K562 (cell line): ENCODE data around the gene PLEKHM3. TPM values are rescaled to one million over a fixed set of nuclear protein-coding genes. Genes with fewer than 3 reads are reported as not detected.
A peak's percentile ranks its signal among the peaks of the same experiment; 100 is the strongest.

Experiments used
- ADNP ChIP-seq: fragments of 200-800 bp; sonication (Bioruptor generic); IDR thresholded peaks from 2 replicates; pipeline ENCODE4 v1.6.1; 2016; ENCODE audit warnings: missing genetic modification characterization, missing compliant biosample characterization
- EZH2 ChIP-seq: IDR thresholded peaks from 2 replicates; pipeline ENCODE4 v1.6.1; 2012; ENCODE audit warnings: low read depth, mild to moderate bottlenecking, inconsistent platforms, low read length, borderline replicate concordance
- HDAC8 ChIP-seq: fragments of 450-650 bp; IDR thresholded peaks from 2 replicates; pipeline ENCODE4 v1.6.1; 2016; ENCODE audit warnings: mild to moderate bottlenecking, missing genetic modification characterization, moderate library complexity, missing compliant biosample characterization
- KDM5B ChIP-seq: fragments of 200-600 bp; sonication (generic); IDR thresholded peaks from 2 replicates; pipeline ENCODE4 v1.6.1; 2012; ENCODE audit warnings: low read depth, mild to moderate bottlenecking, moderate library complexity, low read length, control low read depth, inconsistent platforms; ENCODE audit not compliant: insufficient replicate concordance
- LCOR ChIP-seq: sonication (generic); formaldehyde crosslinking; IDR thresholded peaks from 2 replicates; pipeline ENCODE4 v1.8.0; 2022; ENCODE audit warnings: mild to moderate bottlenecking, missing genetic modification reagents
- MAZ ChIP-seq, 2 experiments: fragments of 450-650 bp in 1 of 2; sonication (generic) in 1 of 2; formaldehyde crosslinking; IDR thresholded peaks in 1 of 2; conservative IDR thresholded peaks in 1 of 2; 2 replicates each; pipeline versions ENCODE4 v1.4.0 to v1.5.0; 2020; ENCODE audit warnings: mild to moderate bottlenecking in 1 of 2, missing genetic modification reagents in 1 of 2
- PML ChIP-seq: IDR thresholded peaks from 2 replicates; pipeline ENCODE4 v1.6.1; 2012; ENCODE audit warnings: low read length, inconsistent platforms
- PYGO2 ChIP-seq: fragments of 450-650 bp; IDR thresholded peaks from 2 replicates; pipeline ENCODE4 v1.6.1; 2016; ENCODE audit warnings: mild to moderate bottlenecking, missing genetic modification characterization, moderate library complexity, missing compliant biosample characterization
- SMC3 ChIP-seq: conservative IDR thresholded peaks from 2 replicates; pipeline ENCODE4 v1.6.1; 2011; ENCODE audit warnings: low read depth, low read length, improper control_type of control experiment; ENCODE audit not compliant: insufficient read depth
- TBL1XR1 ChIP-seq, 2 experiments: IDR thresholded peaks; 2 replicates each; pipeline ENCODE4 v1.6.1; 2012; ENCODE audit warnings: improper control_type of control experiment in 2 of 2, low read length in 2 of 2, mild to moderate bottlenecking in 1 of 2
- TCF3 ChIP-seq: sonication (generic); formaldehyde crosslinking; IDR thresholded peaks from 2 replicates; pipeline ENCODE4 v1.4.0; 2020; ENCODE audit warnings: mild to moderate bottlenecking, missing genetic modification reagents
- ZBED1 ChIP-seq: IDR thresholded peaks from 2 replicates; pipeline ENCODE4 v1.6.1; 2014
- ZNF143 ChIP-seq: sonication (generic); formaldehyde crosslinking; IDR thresholded peaks from 2 replicates; pipeline ENCODE4 v1.9.0; 2022; ENCODE audit warnings: mild to moderate bottlenecking, missing genetic modification reagents
- ZNF324 ChIP-seq: fragments of 250-450 bp; sonication (Bioruptor Pico); IDR thresholded peaks from 2 replicates; pipeline ENCODE4 v1.4.0; 2020; ENCODE audit warnings: mild to moderate bottlenecking
- polyA plus RNA-seq, 8 experiments: library from polyadenylated mRNA; depleted of rRNA in 4 of 8; stranded (reverse) in 5 of 8; unstranded in 3 of 8; fragments of >200 nt; fragmentation: Nextera tagmentation in 2 of 8; fragmentation: Illumina TruSeq in 1 of 8; extraction: Ambion mirVana in 2 of 8; extraction: Trizol in 1 of 8; gene quantifications; 2 replicates each; pipeline versions ENCODE4 v1.2.1 to v1.2.3, GENCODE V29; 2011 to 2014; ENCODE audit warnings: inconsistent platforms in 1 of 8, missing spikeins in 1 of 8
- total RNA-seq, 7 experiments: library from RNA; depleted of rRNA in 6 of 7; stranded (reverse); fragments of >200 nt in 6 of 7; fragmentation: Illumina TruSeq in 2 of 7; extraction: Trizol in 2 of 7; gene quantifications; 2 replicates each; pipeline versions ENCODE4 v1.2.1 to v1.2.3, GENCODE V29; 2011 to 2021; ENCODE audit warnings: low replicate concordance in 1 of 7
- TF ChIP-seq, protein P1 (sequence below): fragments of 200-800 bp; sonication (Bioruptor generic); IDR thresholded peaks from 2 replicates; pipeline ENCODE4 v1.6.1; 2017; ENCODE audit warnings: missing genetic modification characterization, missing compliant biosample characterization
- TF ChIP-seq, protein P2 (sequence below): fragments of 250-450 bp; sonication (Bioruptor Pico); IDR thresholded peaks from 2 replicates; pipeline ENCODE4 v1.4.0; 2020; ENCODE audit warnings: mild to moderate bottlenecking, moderate library complexity
- TF ChIP-seq, protein P3 (sequence below), 2 experiments: fragments of 200-800 bp in 1 of 2; sonication (Bioruptor generic) in 1 of 2; sonication (generic) in 1 of 2; formaldehyde crosslinking in 1 of 2; IDR thresholded peaks in 1 of 2; conservative IDR thresholded peaks in 1 of 2; 2 replicates each; pipeline versions ENCODE4 v1.5.0 to v1.6.1; 2016 to 2020; ENCODE audit warnings: missing compliant biosample characterization in 1 of 2, missing genetic modification characterization in 1 of 2, missing genetic modification reagents in 1 of 2
- TF ChIP-seq, protein P4 (sequence below): fragments of 450-650 bp; IDR thresholded peaks from one replicate; pipeline ENCODE4 v1.6.1; 2018; ENCODE audit warnings: mild to moderate bottlenecking, moderate library complexity; ENCODE audit not compliant: partially characterized antibody

Gene PLEKHM3
- total and polyA plus RNA-seq, 9 of the 15 experiments (the other 6 are each of a cell fraction or from before 2014, with no cell fraction given), result 0.24 to 1.6 (median 1.0) TPM

DNA sequence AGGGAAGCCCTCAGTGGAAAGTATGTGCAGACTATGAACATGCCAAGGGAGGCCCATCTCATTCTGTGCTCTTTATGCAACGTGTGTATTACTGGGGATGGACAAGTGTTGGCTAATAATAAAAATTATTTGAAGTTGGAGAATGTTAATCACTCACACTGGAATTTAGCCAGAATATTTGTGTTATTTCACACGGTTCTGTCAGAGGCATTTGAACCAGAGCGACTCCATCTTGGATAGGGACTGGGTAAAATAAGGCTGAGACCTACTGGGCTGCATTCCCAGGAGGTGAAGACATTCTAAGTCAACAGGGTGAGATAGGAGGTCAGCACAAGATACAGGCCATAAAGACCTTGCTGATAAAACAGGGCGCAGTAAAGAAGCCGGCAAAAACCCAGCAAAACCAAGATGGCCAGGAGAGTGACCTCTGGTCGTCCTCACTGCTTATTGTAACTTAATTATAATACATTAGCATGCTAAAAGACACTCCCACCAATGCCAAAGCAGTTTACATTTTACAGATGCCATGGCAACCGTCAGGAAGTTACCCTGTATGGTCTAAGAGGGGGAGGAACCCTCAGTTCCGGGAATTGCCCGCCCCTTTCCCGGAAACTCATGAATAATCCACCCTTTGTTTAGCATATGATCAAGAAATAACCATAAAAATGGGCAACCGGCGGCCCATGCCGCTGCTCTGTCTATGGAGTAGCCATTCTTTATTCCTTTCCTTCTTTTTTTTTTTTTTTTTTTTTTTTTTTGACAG lies 253.1 kb downstream of the PLEKHM3 start (continued):
- TF ChIP-seq ADNP, result peak; percentile 70; the same call in 1 of the 2 replicates
- TF ChIP-seq KDM5B, result peak; percentile 71
- peak; percentile 100 for TF ChIP-seq HDAC8 (tag)
- no peak for TF ChIP-seq TCF3
- TF ChIP-seq, protein P1, sequence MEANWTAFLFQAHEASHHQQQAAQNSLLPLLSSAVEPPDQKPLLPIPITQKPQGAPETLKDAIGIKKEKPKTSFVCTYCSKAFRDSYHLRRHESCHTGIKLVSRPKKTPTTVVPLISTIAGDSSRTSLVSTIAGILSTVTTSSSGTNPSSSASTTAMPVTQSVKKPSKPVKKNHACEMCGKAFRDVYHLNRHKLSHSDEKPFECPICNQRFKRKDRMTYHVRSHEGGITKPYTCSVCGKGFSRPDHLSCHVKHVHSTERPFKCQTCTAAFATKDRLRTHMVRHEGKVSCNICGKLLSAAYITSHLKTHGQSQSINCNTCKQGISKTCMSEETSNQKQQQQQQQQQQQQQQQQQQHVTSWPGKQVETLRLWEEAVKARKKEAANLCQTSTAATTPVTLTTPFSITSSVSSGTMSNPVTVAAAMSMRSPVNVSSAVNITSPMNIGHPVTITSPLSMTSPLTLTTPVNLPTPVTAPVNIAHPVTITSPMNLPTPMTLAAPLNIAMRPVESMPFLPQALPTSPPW, result peak; percentile 86
- no peak for TF ChIP-seq ZBED1
- peak in 1 of 2 experiments; percentile 100; a peak in 2 of 4 replicates for TF ChIP-seq MAZ (CRISPR knock-in tag; conservative IDR thresholded peaks at IDR 0.05 in 1 of 2, IDR thresholded peaks at IDR 0.05 in 1 of 2)
- TF ChIP-seq TBL1XR1 (IDR thresholded peaks at IDR 0.05; ENCODE audit: low read length in 2 of 2), result no peak; a peak in 1 of 4 replicates
- TF ChIP-seq, protein P2, sequence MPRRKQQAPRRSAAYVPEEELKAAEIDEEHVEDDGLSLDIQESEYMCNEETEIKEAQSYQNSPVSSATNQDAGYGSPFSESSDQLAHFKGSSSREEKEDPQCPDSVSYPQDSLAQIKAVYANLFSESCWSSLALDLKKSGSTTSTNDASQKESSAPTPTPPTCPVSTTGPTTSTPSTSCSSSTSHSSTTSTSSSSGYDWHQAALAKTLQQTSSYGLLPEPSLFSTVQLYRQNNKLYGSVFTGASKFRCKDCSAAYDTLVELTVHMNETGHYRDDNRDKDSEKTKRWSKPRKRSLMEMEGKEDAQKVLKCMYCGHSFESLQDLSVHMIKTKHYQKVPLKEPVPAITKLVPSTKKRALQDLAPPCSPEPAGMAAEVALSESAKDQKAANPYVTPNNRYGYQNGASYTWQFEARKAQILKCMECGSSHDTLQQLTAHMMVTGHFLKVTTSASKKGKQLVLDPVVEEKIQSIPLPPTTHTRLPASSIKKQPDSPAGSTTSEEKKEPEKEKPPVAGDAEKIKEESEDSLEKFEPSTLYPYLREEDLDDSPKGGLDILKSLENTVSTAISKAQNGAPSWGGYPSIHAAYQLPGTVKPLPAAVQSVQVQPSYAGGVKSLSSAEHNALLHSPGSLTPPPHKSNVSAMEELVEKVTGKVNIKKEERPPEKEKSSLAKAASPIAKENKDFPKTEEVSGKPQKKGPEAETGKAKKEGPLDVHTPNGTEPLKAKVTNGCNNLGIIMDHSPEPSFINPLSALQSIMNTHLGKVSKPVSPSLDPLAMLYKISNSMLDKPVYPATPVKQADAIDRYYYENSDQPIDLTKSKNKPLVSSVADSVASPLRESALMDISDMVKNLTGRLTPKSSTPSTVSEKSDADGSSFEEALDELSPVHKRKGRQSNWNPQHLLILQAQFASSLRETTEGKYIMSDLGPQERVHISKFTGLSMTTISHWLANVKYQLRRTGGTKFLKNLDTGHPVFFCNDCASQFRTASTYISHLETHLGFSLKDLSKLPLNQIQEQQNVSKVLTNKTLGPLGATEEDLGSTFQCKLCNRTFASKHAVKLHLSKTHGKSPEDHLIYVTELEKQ (CRISPR knock-in tag), result peak; percentile 99
- TF ChIP-seq, protein P3, sequence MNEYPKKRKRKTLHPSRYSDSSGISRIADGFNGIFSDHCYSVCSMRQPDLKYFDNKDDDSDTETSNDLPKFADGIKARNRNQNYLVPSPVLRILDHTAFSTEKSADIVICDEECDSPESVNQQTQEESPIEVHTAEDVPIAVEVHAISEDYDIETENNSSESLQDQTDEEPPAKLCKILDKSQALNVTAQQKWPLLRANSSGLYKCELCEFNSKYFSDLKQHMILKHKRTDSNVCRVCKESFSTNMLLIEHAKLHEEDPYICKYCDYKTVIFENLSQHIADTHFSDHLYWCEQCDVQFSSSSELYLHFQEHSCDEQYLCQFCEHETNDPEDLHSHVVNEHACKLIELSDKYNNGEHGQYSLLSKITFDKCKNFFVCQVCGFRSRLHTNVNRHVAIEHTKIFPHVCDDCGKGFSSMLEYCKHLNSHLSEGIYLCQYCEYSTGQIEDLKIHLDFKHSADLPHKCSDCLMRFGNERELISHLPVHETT (CRISPR knock-in tag; conservative IDR thresholded peaks at IDR 0.05 in 1 of 2, IDR thresholded peaks at IDR 0.05 in 1 of 2), result peak in 1 of 2 experiments; percentile 100; a peak in 2 of 4 replicates
- peak; percentile 97 for TF ChIP-seq ZNF324 (CRISPR knock-in tag)
- TF ChIP-seq LCOR (CRISPR knock-in tag), result no peak
- TF ChIP-seq EZH2, result no peak
- 0 out of 2 replicates have a peak, but pooled peaks have one; percentile 26 for TF ChIP-seq PML
- TF ChIP-seq, protein P4, sequence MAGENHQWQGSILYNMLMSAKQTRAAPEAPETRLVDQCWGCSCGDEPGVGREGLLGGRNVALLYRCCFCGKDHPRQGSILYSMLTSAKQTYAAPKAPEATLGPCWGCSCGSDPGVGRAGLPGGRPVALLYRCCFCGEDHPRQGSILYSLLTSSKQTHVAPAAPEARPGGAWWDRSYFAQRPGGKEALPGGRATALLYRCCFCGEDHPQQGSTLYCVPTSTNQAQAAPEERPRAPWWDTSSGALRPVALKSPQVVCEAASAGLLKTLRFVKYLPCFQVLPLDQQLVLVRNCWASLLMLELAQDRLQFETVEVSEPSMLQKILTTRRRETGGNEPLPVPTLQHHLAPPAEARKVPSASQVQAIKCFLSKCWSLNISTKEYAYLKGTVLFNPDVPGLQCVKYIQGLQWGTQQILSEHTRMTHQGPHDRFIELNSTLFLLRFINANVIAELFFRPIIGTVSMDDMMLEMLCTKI, result no peak
- no peak for TF ChIP-seq SMC3
- peak; percentile 100 for TF ChIP-seq PYGO2 (tag)
- TF ChIP-seq ZNF143, result no peak
